Vagina (tissue), 2 donors: Measurements from ENCODE around the gene VANGL2.

Experiments used
- POLR2A ChIP-seq, 2 donors: fragments of 450-650 bp; IDR thresholded peaks; one replicate each; pipeline ENCODE4 v1.6.1; 2017; ENCODE audit warnings: antibody characterized with exemption in 2 of 2, mild to moderate bottlenecking in 2 of 2, moderate library complexity in 2 of 2
- POLR2AphosphoS5 ChIP-seq, 2 donors: sonication (generic); formaldehyde crosslinking; IDR thresholded peaks; one replicate each; pipeline ENCODE4 v1.9.0; 2017; ENCODE audit warnings: antibody characterized with exemption in 2 of 2, mild to moderate bottlenecking in 2 of 2, low read depth in 1 of 2; ENCODE audit not compliant: insufficient read depth in 1 of 2
- TF ChIP-seq, protein P1 (sequence below), 3 experiments: fragments of 450-650 bp in 2 of 3; fragments of 200-600 bp in 1 of 3; sonication (generic) in 1 of 3; IDR thresholded peaks; one replicate each; pipeline ENCODE4 v1.5.1; 2017 to 2019; ENCODE audit warnings: antibody characterized with exemption in 3 of 3, mild to moderate bottlenecking in 2 of 3, moderate library complexity in 2 of 3

- TF ChIP-seq, protein P1, sequence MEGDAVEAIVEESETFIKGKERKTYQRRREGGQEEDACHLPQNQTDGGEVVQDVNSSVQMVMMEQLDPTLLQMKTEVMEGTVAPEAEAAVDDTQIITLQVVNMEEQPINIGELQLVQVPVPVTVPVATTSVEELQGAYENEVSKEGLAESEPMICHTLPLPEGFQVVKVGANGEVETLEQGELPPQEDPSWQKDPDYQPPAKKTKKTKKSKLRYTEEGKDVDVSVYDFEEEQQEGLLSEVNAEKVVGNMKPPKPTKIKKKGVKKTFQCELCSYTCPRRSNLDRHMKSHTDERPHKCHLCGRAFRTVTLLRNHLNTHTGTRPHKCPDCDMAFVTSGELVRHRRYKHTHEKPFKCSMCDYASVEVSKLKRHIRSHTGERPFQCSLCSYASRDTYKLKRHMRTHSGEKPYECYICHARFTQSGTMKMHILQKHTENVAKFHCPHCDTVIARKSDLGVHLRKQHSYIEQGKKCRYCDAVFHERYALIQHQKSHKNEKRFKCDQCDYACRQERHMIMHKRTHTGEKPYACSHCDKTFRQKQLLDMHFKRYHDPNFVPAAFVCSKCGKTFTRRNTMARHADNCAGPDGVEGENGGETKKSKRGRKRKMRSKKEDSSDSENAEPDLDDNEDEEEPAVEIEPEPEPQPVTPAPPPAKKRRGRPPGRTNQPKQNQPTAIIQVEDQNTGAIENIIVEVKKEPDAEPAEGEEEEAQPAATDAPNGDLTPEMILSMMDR (IDR thresholded peaks at IDR 0.05): no peak
- no peak for TF ChIP-seq POLR2AphosphoS5 (IDR thresholded peaks at IDR 0.05; ENCODE audit: insufficient read depth in 1 of 2, low read depth in 1 of 2)
- TF ChIP-seq POLR2A (IDR thresholded peaks at IDR 0.05): no peak
These were observed 29.1 kb upstream of the VANGL2 start for GRCh38 chr1:160371346-160371631.
